ENCODE data around the gene LEUTX.

LEUTX gene

GRCh38 chr19:39740395-39740794 lies 38.3 kb upstream of the LEUTX start:
- no peak overlapping the region for H3K4me2 ChIP-seq (ENCODE audit: low read length)
- no peaks in the 10 kb centered on the region for H3K9me3 ChIP-seq (ENCODE audit: control insufficient read depth, low read length)
- no peak for TF ChIP-seq CTCF (IDR thresholded peaks at IDR 0.05)
- no peak overlapping the region for H3K27ac ChIP-seq
- H3K4me3 ChIP-seq (ENCODE audit: low read depth, low read length), result no peak overlapping the region
- no peak overlapping the region for H2AFZ ChIP-seq
- no peaks in the 10 kb centered on the region for H3K27me3 ChIP-seq (ENCODE audit: control insufficient read depth, insufficient read depth, low read length)
- no peaks in the 10 kb centered on the region for H3K4me1 ChIP-seq
- H3K79me2 ChIP-seq, result no peaks in the 10 kb centered on the region
- H3K9ac ChIP-seq, result no peak overlapping the region
- H3K36me3 ChIP-seq (ENCODE audit: control insufficient read depth, insufficient read depth, low read length), result no peaks in the 10 kb centered on the region

GRCh38 chr19:39745643-39746042 lies 33.0 kb upstream of the LEUTX start:
- Histone ChIP-seq H3K9ac (no peak overlapping the region), H3K36me3 (ENCODE audit: control insufficient read depth, insufficient read depth, low read length) (no peaks in the 10 kb centered on the region)

GRCh38 chr19:39746836-39747529 lies 31.7 kb upstream of the LEUTX start:
- Histone ChIP-seq H2AFZ (no peak overlapping the region), H3K36me3 (ENCODE audit: control insufficient read depth, insufficient read depth, low read length) (no peaks in the 10 kb centered on the region), H3K4me3 (ENCODE audit: low read depth, low read length) (no peak overlapping the region), H3K9ac (no peak overlapping the region), H3K27ac (no peak overlapping the region), H3K27me3 (ENCODE audit: control insufficient read depth, insufficient read depth, low read length) (no peaks in the 10 kb centered on the region), H3K4me2 (ENCODE audit: low read length) (no peak overlapping the region), H3K9me3 (ENCODE audit: control insufficient read depth, low read length) (no peaks in the 10 kb centered on the region), H3K79me2 (no peaks in the 10 kb centered on the region), H3K4me1 (no peaks in the 10 kb centered on the region)
- no peak for TF ChIP-seq CTCF (IDR thresholded peaks at IDR 0.05)

More at GRCh38 chr19:39745643-39746042, 33.0 kb upstream of the LEUTX start:
- Histone ChIP-seq H3K79me2 (no peaks in the 10 kb centered on the region), H3K4me1 (no peaks in the 10 kb centered on the region), H3K4me2 (ENCODE audit: low read length) (no peak overlapping the region), H3K4me3 (ENCODE audit: low read depth, low read length) (no peak overlapping the region), H3K27ac (no peak overlapping the region), H3K27me3 (ENCODE audit: control insufficient read depth, insufficient read depth, low read length) (no peaks in the 10 kb centered on the region), H2AFZ (no peak overlapping the region), H3K9me3 (ENCODE audit: control insufficient read depth, low read length) (no peaks in the 10 kb centered on the region)
- TF ChIP-seq CTCF (IDR thresholded peaks at IDR 0.05), result no peak

- no peaks in the 10 kb centered on the region for H3K4me1 ChIP-seq
- H3K9ac ChIP-seq, result no peak overlapping the region
- no peak overlapping the region for H3K27ac ChIP-seq
- no peak for TF ChIP-seq CTCF (IDR thresholded peaks at IDR 0.05)
- H3K9me3 ChIP-seq (ENCODE audit: control insufficient read depth, low read length), result no peaks in the 10 kb centered on the region
- H2AFZ ChIP-seq, result no peak overlapping the region
- no peak overlapping the region for H3K4me2 ChIP-seq (ENCODE audit: low read length)
- H3K4me3 ChIP-seq (ENCODE audit: low read depth, low read length), result no peak overlapping the region
- H3K36me3 ChIP-seq (ENCODE audit: control insufficient read depth, insufficient read depth, low read length), result no peaks in the 10 kb centered on the region
- no peaks in the 10 kb centered on the region for H3K27me3 ChIP-seq (ENCODE audit: control insufficient read depth, insufficient read depth, low read length)
- no peaks in the 10 kb centered on the region for H3K79me2 ChIP-seq
These were observed 28.7 kb upstream of the LEUTX start for GRCh38 chr19:39749981-39750380.

- Histone ChIP-seq H3K27ac (no peak overlapping the region), H3K27me3 (ENCODE audit: control insufficient read depth, insufficient read depth, low read length) (no peaks in the 10 kb centered on the region), H2AFZ (no peak overlapping the region), H3K4me1 (no peaks in the 10 kb centered on the region), H3K79me2 (no peaks in the 10 kb centered on the region), H3K4me3 (ENCODE audit: low read depth, low read length) (no peak overlapping the region), H3K36me3 (ENCODE audit: control insufficient read depth, insufficient read depth, low read length) (no peaks in the 10 kb centered on the region), H3K9me3 (ENCODE audit: control insufficient read depth, low read length) (no peaks in the 10 kb centered on the region), H3K9ac (no peak overlapping the region), H3K4me2 (ENCODE audit: low read length) (no peak overlapping the region)
- TF ChIP-seq CTCF (IDR thresholded peaks at IDR 0.05), result no peak
These were observed 26.3 kb upstream of the LEUTX start for GRCh38 chr19:39752390-39752789.

Measured in parathyroid adenoma (tissue), 2 donors.